HEK293 (cell line): Measurements from ENCODE around the gene ADD2.

Experiments
- CTCF ChIA-PET: fragments of 350-600 bp; formaldehyde crosslinking; extraction: SDS; loops from one replicate; lab custom pipeline; 2021; ENCODE audit warnings: antibody characterized with exemption; lab: Yijun Ruan, JAX
- POLR2A ChIA-PET: fragments of 300-600 bp; formaldehyde crosslinking; extraction: SDS; loops from one replicate; lab custom pipeline; 2020; ENCODE audit warnings: antibody characterized with exemption, inconsistent platforms; lab: Yijun Ruan, JAX
- H3K27ac ChIP-seq: fragments of 200-500 bp; sonication (Bioruptor generic); 2 replicates; pipeline ENCODE4 v1.5.1; 2014; ENCODE audit warnings: low read depth, low read length, control low read depth, inconsistent platforms; ENCODE audit errors: extremely low read depth
- H3K36me3 ChIP-seq, 2 experiments: fragments of 200-500 bp in 1 of 2; sonication (Bioruptor generic) in 1 of 2; 1 replicate in 1 of 2; 2 replicates in 1 of 2; pipeline ENCODE4 v1.5.1; 2014 to 2017; ENCODE audit warnings: inconsistent platforms in 2 of 2, low read length in 2 of 2; ENCODE audit not compliant: control insufficient read depth in 2 of 2, insufficient read depth in 1 of 2
- H3K4me1 ChIP-seq: fragments of 200-500 bp; sonication (Bioruptor generic); 2 replicates; pipeline ENCODE4 v1.5.1; 2014; ENCODE audit warnings: mild to moderate bottlenecking, low read length, inconsistent platforms; ENCODE audit not compliant: control insufficient read depth, insufficient read depth
- H3K4me3 ChIP-seq: 2 replicates; pipeline ENCODE4 v1.5.1; 2011; ENCODE audit warnings: low read depth, mild to moderate bottlenecking, control low read depth, low read length, moderate library complexity
- H3K9me3 ChIP-seq: fragments of 200-500 bp; sonication (Bioruptor generic); 2 replicates; pipeline ENCODE4 v1.5.1; 2014; ENCODE audit warnings: low read depth, low read length, inconsistent platforms; ENCODE audit not compliant: control insufficient read depth, insufficient read depth
- BCL6B ChIP-seq: fragments of 450-650 bp; formaldehyde crosslinking; IDR thresholded peaks from 2 replicates; pipeline ENCODE4 v1.5.1; 2017; ENCODE audit warnings: missing biosample characterization, missing genetic modification characterization
- SETDB1 ChIP-seq: IDR thresholded peaks from one replicate; pipeline ENCODE4 v1.6.1; 2017; ENCODE audit warnings: mild to moderate bottlenecking, low read length, moderate library complexity, mixed read lengths; ENCODE audit not compliant: insufficient read length
- ZBTB1 ChIP-seq: fragments of 450-650 bp; formaldehyde crosslinking; IDR thresholded peaks from 2 replicates; pipeline ENCODE4 v1.5.1; 2016; ENCODE audit warnings: missing biosample characterization, missing genetic modification characterization
- ZBTB21 ChIP-seq: fragments of 450-650 bp; formaldehyde crosslinking; IDR thresholded peaks from 2 replicates; pipeline ENCODE4 v1.5.1; 2017; ENCODE audit warnings: missing biosample characterization, missing genetic modification characterization
- ZBTB44 ChIP-seq: fragments of 450-650 bp; IDR thresholded peaks from 2 replicates; pipeline ENCODE4 v1.5.1; 2018; ENCODE audit warnings: missing biosample characterization, mild to moderate bottlenecking, missing genetic modification characterization
- ZEB2 ChIP-seq: fragments of 450-650 bp; formaldehyde crosslinking; IDR thresholded peaks from 2 replicates; pipeline ENCODE4 v1.5.1; 2016; ENCODE audit warnings: missing biosample characterization, missing genetic modification characterization
- ZFP41 ChIP-seq: fragments of 450-650 bp; formaldehyde crosslinking; IDR thresholded peaks from 2 replicates; pipeline ENCODE4 v1.5.1; 2016; ENCODE audit warnings: missing biosample characterization, missing genetic modification characterization, borderline replicate concordance
- ZNF114 ChIP-seq: fragments of 450-650 bp; formaldehyde crosslinking; IDR thresholded peaks from 2 replicates; pipeline ENCODE4 v1.5.0; 2017; ENCODE audit warnings: missing biosample characterization, missing genetic modification characterization
- ZNF184 ChIP-seq: fragments of 450-650 bp; IDR thresholded peaks from 2 replicates; pipeline ENCODE4 v1.5.1; 2018; ENCODE audit warnings: missing biosample characterization, mild to moderate bottlenecking, missing genetic modification characterization
- ZNF48 ChIP-seq: fragments of 450-650 bp; formaldehyde crosslinking; IDR thresholded peaks from 2 replicates; pipeline ENCODE4 v1.5.1; 2016; ENCODE audit warnings: missing biosample characterization, missing genetic modification characterization
- ZNF548 ChIP-seq: fragments of 450-650 bp; formaldehyde crosslinking; IDR thresholded peaks from 2 replicates; pipeline ENCODE4 v1.5.1; 2016; ENCODE audit warnings: missing biosample characterization, missing genetic modification characterization
- ZNF596 ChIP-seq: fragments of 450-650 bp; IDR thresholded peaks from 2 replicates; pipeline ENCODE4 v1.5.0; 2018; ENCODE audit warnings: missing biosample characterization, mild to moderate bottlenecking, missing genetic modification characterization, moderate library complexity
- ZNF624 ChIP-seq: fragments of 450-650 bp; formaldehyde crosslinking; IDR thresholded peaks from 2 replicates; pipeline ENCODE4 v1.5.1; 2017; ENCODE audit warnings: missing biosample characterization, missing genetic modification characterization
- ZNF639 ChIP-seq: fragments of 450-650 bp; formaldehyde crosslinking; IDR thresholded peaks from 2 replicates; pipeline ENCODE4 v1.5.1; 2016; ENCODE audit warnings: missing biosample characterization, missing genetic modification characterization
- ZNF677 ChIP-seq: fragments of 450-650 bp; IDR thresholded peaks from 2 replicates; pipeline ENCODE4 v1.5.0; 2018; ENCODE audit warnings: missing biosample characterization, mild to moderate bottlenecking, missing genetic modification characterization, moderate library complexity
- ZNF777 ChIP-seq: fragments of 450-650 bp; formaldehyde crosslinking; IDR thresholded peaks from 2 replicates; pipeline ENCODE4 v1.5.1; 2017; ENCODE audit warnings: missing biosample characterization, missing genetic modification characterization, borderline replicate concordance
- TF ChIP-seq, protein P1 (sequence below): fragments of 450-650 bp; formaldehyde crosslinking; IDR thresholded peaks from 2 replicates; pipeline ENCODE4 v1.5.1; 2017; ENCODE audit warnings: missing biosample characterization, missing genetic modification characterization
- TF ChIP-seq, protein P2 (sequence below): fragments of 450-650 bp; formaldehyde crosslinking; IDR thresholded peaks from 2 replicates; pipeline ENCODE4 v1.5.1; 2016; ENCODE audit warnings: missing biosample characterization, missing genetic modification characterization, borderline replicate concordance

The ADD2 gene

GRCh38 chr2:70778676-70779075, 10.7 kb upstream of the ADD2 start (continued):
- TF ChIP-seq SETDB1 (no peak), ZNF624 (tag by site-specific recombination) (no peak), ZNF114 (tag by site-specific recombination) (no peak), ZBTB21 (tag by site-specific recombination) (no peak)

DNA sequence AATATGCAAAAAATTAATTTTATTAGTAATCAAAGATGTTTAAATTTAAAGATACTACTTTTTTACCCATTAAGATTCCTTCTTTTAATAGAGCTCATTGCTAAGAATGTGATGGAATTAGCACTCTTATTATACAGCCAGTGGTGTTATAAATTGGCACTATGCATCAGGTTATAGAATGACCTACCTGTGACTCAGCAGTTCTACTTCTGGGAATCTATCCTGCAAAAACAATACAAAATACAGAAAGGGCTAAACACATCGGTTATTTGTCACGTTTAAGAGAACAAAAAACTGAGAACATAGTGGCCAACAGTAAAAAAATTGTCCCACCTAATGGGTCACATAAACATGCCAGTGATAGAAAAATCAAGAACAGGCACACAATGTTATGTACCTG, 9.4 kb upstream of the ADD2 start:
- no peak for TF ChIP-seq ZEB2 (tag by site-specific recombination)
- no peak for TF ChIP-seq ZNF596 (tag by site-specific recombination)
- no peak for TF ChIP-seq ZNF48 (tag by site-specific recombination)
- TF ChIP-seq ZNF677 (tag by site-specific recombination) = no peak
- TF ChIP-seq ZNF184 = no peak
- TF ChIP-seq, protein P1, sequence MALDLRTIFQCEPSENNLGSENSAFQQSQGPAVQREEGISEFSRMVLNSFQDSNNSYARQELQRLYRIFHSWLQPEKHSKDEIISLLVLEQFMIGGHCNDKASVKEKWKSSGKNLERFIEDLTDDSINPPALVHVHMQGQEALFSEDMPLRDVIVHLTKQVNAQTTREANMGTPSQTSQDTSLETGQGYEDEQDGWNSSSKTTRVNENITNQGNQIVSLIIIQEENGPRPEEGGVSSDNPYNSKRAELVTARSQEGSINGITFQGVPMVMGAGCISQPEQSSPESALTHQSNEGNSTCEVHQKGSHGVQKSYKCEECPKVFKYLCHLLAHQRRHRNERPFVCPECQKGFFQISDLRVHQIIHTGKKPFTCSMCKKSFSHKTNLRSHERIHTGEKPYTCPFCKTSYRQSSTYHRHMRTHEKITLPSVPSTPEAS (tag by site-specific recombination) = no peak
- no peak for TF ChIP-seq ZBTB44 (tag by site-specific recombination)
- TF ChIP-seq ZNF639 (tag by site-specific recombination) = no peak
- no peak for TF ChIP-seq ZBTB1 (tag by site-specific recombination)
- CTCF ChIA-PET = interaction anchor here (2.4 to 5.2 kb wide), 2 partner anchors 9 to 10 kb away, joined by 11 to 35 read pairs; partner anchors contain the start of gene ADD2

GRCh38 chr2:70776266-70776665, 8.3 kb upstream of the ADD2 start:
- H3K4me1 ChIP-seq = no peaks in the 10 kb centered on the region
- H3K36me3 ChIP-seq = no peaks in the 10 kb centered on the region
- ChIA-PET POLR2A (no interaction called here), CTCF (interaction anchor here (0.8 kb wide), 1 partner anchor 15 kb away, joined by 3 read pairs; the partner anchor contains the start of gene FIGLA)
- TF ChIP-seq BCL6B (tag by site-specific recombination) (no peak), ZNF548 (tag by site-specific recombination) (no peak), ZFP41 (tag by site-specific recombination) (no peak), ZNF777 (tag by site-specific recombination) (no peak)
- TF ChIP-seq, protein P2, sequence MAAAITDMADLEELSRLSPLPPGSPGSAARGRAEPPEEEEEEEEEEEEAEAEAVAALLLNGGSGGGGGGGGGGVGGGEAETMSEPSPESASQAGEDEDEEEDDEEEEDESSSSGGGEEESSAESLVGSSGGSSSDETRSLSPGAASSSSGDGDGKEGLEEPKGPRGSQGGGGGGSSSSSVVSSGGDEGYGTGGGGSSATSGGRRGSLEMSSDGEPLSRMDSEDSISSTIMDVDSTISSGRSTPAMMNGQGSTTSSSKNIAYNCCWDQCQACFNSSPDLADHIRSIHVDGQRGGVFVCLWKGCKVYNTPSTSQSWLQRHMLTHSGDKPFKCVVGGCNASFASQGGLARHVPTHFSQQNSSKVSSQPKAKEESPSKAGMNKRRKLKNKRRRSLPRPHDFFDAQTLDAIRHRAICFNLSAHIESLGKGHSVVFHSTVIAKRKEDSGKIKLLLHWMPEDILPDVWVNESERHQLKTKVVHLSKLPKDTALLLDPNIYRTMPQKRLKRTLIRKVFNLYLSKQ (tag by site-specific recombination) = no peak
- no peak overlapping the region for H3K4me3 ChIP-seq
- H3K27ac ChIP-seq = no peak overlapping the region
- no peaks in the 10 kb centered on the region for H3K9me3 ChIP-seq

More for the DNA sequence above, 9.4 kb upstream of the ADD2 start:
- Histone ChIP-seq H3K36me3 (no peaks in the 10 kb centered on the region), H3K4me3 (no peak overlapping the region), H3K9me3 (no peaks in the 10 kb centered on the region), H3K4me1 (no peaks in the 10 kb centered on the region), H3K27ac (no peak overlapping the region)
- POLR2A ChIA-PET = interaction anchor here (0.7 kb wide), 1 partner anchor 20 kb away, joined by 3 read pairs; no protein-coding TSS in a partner anchor
